ENCODE data around the gene PLPP1. TPM values are rescaled to one million over a fixed set of nuclear protein-coding genes. Genes with fewer than 3 reads are reported as not detected.

The PLPP1 gene
- total and polyA plus RNA-seq, 2 of the 8 experiments (the other 6 are each of a cell fraction or from before 2014, with no cell fraction given) = 43.7 to 91.3 TPM

DNA sequence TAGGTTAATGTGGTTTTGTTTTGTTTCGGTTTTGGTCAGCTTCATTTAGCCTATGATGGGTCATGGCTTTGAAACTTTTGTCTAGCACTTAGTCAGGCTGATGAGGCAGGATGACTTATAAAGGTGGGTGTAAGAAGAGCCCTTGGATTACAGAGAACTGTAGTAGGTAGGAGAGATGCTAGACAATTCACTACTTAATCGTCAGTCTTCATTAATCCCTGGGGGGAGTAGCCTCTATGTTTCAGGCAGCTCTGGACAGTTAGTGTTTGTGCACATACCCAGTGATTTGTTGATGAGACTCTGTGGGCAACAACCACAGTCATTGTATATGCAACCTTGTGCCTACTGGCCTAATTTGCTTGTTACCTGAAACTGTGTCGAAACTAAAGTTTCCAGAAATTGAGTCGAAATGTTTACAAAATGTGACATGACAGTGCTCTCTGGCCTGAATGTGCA, 113.7 kb downstream of the PLPP1 start:
- no peaks in the 10 kb centered on the region; the same call in 1 of the 2 replicates for H3K79me1 ChIP-seq (ENCODE audit: low read depth, low read length)
- no peak overlapping the region; the same call in 1 of the 2 replicates for H3K27ac ChIP-seq (ENCODE audit: low read depth, low read length)
- H2BK12ac ChIP-seq (ENCODE audit: low read depth, low read length) = no peak overlapping the region
- no peak overlapping the region for H3K4ac ChIP-seq (replicated peaks; ENCODE audit: insufficient read length, low read depth, low read length)
- ChIA-PET CTCF (ENCODE audit: partially characterized antibody) (interaction anchor here (1.8 kb wide), 1 partner anchor 15 kb away, joined by 5 read pairs; no protein-coding TSS in a partner anchor), POLR2A (ENCODE audit: partially characterized antibody) (no interaction called here)
- no peak for DNase-seq (ENCODE audit: low read depth in 1 of 2, low spot score in 2 of 2)
- peaks cover 2 to 47% (median 30%) of the 10 kb centered on the region in 4 experiments for H3K36me3 ChIP-seq (ENCODE audit: control insufficient read depth in 2 of 4, insufficient read depth in 4 of 4, low read length in 3 of 4)
- no peak overlapping the region for H3K23ac ChIP-seq (ENCODE audit: insufficient read length)
- no peak overlapping the region for H4K91ac ChIP-seq (replicated peaks; ENCODE audit: insufficient read length, low read length)
- TF ChIP-seq ZNF274 (IDR thresholded peaks at IDR 0.05; ENCODE audit: borderline replicate concordance, extremely low read depth, low read length) (no peak), GABPA (IDR thresholded peaks at IDR 0.05; ENCODE audit: borderline replicate concordance, insufficient read depth, low read length) (no peak), SIRT6 (IDR thresholded peaks at IDR 0.05; ENCODE audit: low read length) (no peak), EZH2 (IDR thresholded peaks at IDR 0.05; ENCODE audit: low read depth, low read length, severe bottlenecking) (no peak)
- H3K56ac ChIP-seq (replicated peaks; ENCODE audit: insufficient read length, low read depth, low read length) = no peak overlapping the region
- no peak overlapping the region for H3K9ac ChIP-seq (replicated peaks in 1 of 4; ENCODE audit: extremely low read depth in 1 of 4, low read depth in 3 of 4, low read length in 3 of 4)
- no peak overlapping the region for H3K14ac ChIP-seq (ENCODE audit: insufficient read length)
- H2AFZ ChIP-seq (ENCODE audit: low read length) = no peak overlapping the region
- 85% methylated on average over 4 of the region's 4 CpGs; no CpG with 5 or more reads in 1 of the 2 experiments for WGBS, 2 experiments (ENCODE audit: extremely low coverage in 1 of 2, insufficient coverage in 1 of 2, insufficient read length in 1 of 2, insufficient replicate concordance in 2 of 2, low coverage in 1 of 2, low lambda C conversion rate in 2 of 2, missing lambda C conversion rate in 1 of 2)
- no peaks in the 10 kb centered on the region for H3K9me3 ChIP-seq (ENCODE audit: insufficient read depth in 2 of 2, low read depth in 1 of 2, low read length in 1 of 2)
- no peak overlapping the region for H4K8ac ChIP-seq (ENCODE audit: extremely low read depth, insufficient read depth, low read length)
- H3K27me3 ChIP-seq (replicated peaks in 1 of 4; ENCODE audit: control insufficient read depth in 3 of 4, extremely low read depth in 1 of 4, insufficient read depth in 3 of 4, low read length in 3 of 4) = no peaks in the 10 kb centered on the region
- no peak for FAIRE-seq
- H4K20me1 ChIP-seq (replicated peaks in 1 of 2; ENCODE audit: control insufficient read depth in 1 of 2, insufficient read depth in 2 of 2, low read length in 2 of 2) = peaks cover 0 to 2% of the 10 kb centered on the region in 2 experiments
- H2BK20ac ChIP-seq (ENCODE audit: low read length) = no peak overlapping the region
- no peaks in the 10 kb centered on the region for H3K79me2 ChIP-seq (ENCODE audit: control insufficient read depth in 1 of 2, insufficient read depth in 2 of 2, low read length in 2 of 2)
- H2BK15ac ChIP-seq (ENCODE audit: low read length) = no peak overlapping the region
- H2AK5ac ChIP-seq (ENCODE audit: low read depth, low read length) = no peak overlapping the region
- no peak overlapping the region for H2BK5ac ChIP-seq (ENCODE audit: low read depth, low read length)
- H4K5ac ChIP-seq (ENCODE audit: insufficient read length, low read depth, low read length) = no peak overlapping the region
- H3K4me2 ChIP-seq (ENCODE audit: insufficient read depth in 1 of 2, low read depth in 2 of 2, low read length in 2 of 2) = no peak overlapping the region
- H3K4me3 ChIP-seq (ENCODE audit: extremely low read depth in 1 of 4, insufficient read depth in 2 of 4, low read depth in 3 of 4, low read length in 4 of 4) = no peak overlapping the region
- no peak overlapping the region for H2BK120ac ChIP-seq (replicated peaks; ENCODE audit: low read depth, low read length)
- H3K4me1 ChIP-seq (replicated peaks in 1 of 4; ENCODE audit: control insufficient read depth in 3 of 4, insufficient read depth in 4 of 4, low read length in 3 of 4) = peaks cover 0 to 2% (median 0%) of the 10 kb centered on the region in 4 experiments; a peak in 1 of 7 replicates
- no peak overlapping the region for H3K18ac ChIP-seq (ENCODE audit: extremely low read depth, low read length)
- no peaks in the 10 kb centered on the region for H3K23me2 ChIP-seq (ENCODE audit: low read depth, low read length)

Measured in H1 (cell line).